Trophoblast cell (in vitro differentiated cells and primary cell): ENCODE results near the gene TBC1D16. TPM values are rescaled to one million over a fixed set of nuclear protein-coding genes. Genes with fewer than 3 reads are reported as not detected.

Experiments
- DNase-seq, 2 donors: peaks; one replicate each; pipeline ENCODE4 v3.0.0-alpha.2; 2016
- H2AFZ ChIP-seq: 2 replicates; pipeline ENCODE4 v1.6.1; 2013; ENCODE audit warnings: low read length, moderate library complexity, mild to moderate bottlenecking; ENCODE audit not compliant: insufficient read depth, poor library complexity
- H2AK5ac ChIP-seq: 2 replicates; pipeline ENCODE4 v1.6.1; 2013; ENCODE audit warnings: mild to moderate bottlenecking, low read length
- H2BK120ac ChIP-seq: 2 replicates; pipeline ENCODE4 v1.6.1; 2013; ENCODE audit warnings: low read length, mild to moderate bottlenecking, moderate library complexity; ENCODE audit not compliant: insufficient read depth, poor library complexity
- H2BK12ac ChIP-seq: 2 replicates; pipeline ENCODE4 v1.6.1; 2013; ENCODE audit warnings: mild to moderate bottlenecking, low read length, moderate library complexity
- H2BK5ac ChIP-seq: 2 replicates; pipeline ENCODE4 v1.6.1; 2013; ENCODE audit warnings: low read length, low read depth, moderate library complexity, mild to moderate bottlenecking; ENCODE audit not compliant: poor library complexity
- H3K14ac ChIP-seq: 2 replicates; pipeline ENCODE4 v1.6.1; 2013; ENCODE audit warnings: mild to moderate bottlenecking, low read length
- H3K18ac ChIP-seq: 2 replicates; pipeline ENCODE4 v1.6.1; 2013; ENCODE audit warnings: mild to moderate bottlenecking, low read length
- H3K23ac ChIP-seq: 2 replicates; pipeline ENCODE4 v1.6.1; 2013; ENCODE audit warnings: low read length
- H3K27ac ChIP-seq: 2 replicates; pipeline ENCODE4 v1.5.1; 2013; ENCODE audit warnings: low read depth, mild to moderate bottlenecking, inconsistent platforms, low read length, moderate library complexity
- H3K27me3 ChIP-seq: 2 replicates; pipeline ENCODE4 v1.6.1; 2013; ENCODE audit warnings: inconsistent platforms, mild to moderate bottlenecking, low read length, moderate library complexity; ENCODE audit not compliant: insufficient read depth
- H3K36me3 ChIP-seq, 2 experiments: 1 replicate in 1 of 2; 2 replicates in 1 of 2; pipeline ENCODE4 v1.6.1; 2013; ENCODE audit warnings: low read length in 2 of 2, mild to moderate bottlenecking in 2 of 2, moderate library complexity in 1 of 2; ENCODE audit not compliant: insufficient read depth in 2 of 2, control insufficient read depth in 1 of 2
- H3K4ac ChIP-seq: 2 replicates; pipeline ENCODE4 v1.6.1; 2013; ENCODE audit warnings: low read depth, mild to moderate bottlenecking, low read length, moderate library complexity
- H3K4me1 ChIP-seq, 2 experiments: 1 replicate in 1 of 2; 2 replicates in 1 of 2; pipeline ENCODE4 v1.6.1; 2013; ENCODE audit warnings: low read length in 2 of 2, mild to moderate bottlenecking in 2 of 2, moderate library complexity in 1 of 2; ENCODE audit not compliant: insufficient read depth in 2 of 2, control insufficient read depth in 1 of 2
- H3K4me2 ChIP-seq: 2 replicates; pipeline ENCODE4 v1.6.1; 2013; ENCODE audit warnings: inconsistent platforms, mild to moderate bottlenecking, low read length, moderate library complexity
- H3K4me3 ChIP-seq: 2 replicates; pipeline ENCODE4 v1.5.1; 2013; ENCODE audit warnings: mild to moderate bottlenecking, low read depth, low read length, inconsistent platforms
- H3K79me1 ChIP-seq: one replicate; pipeline ENCODE4 v1.6.1; 2013; ENCODE audit warnings: low read length
- H3K79me2 ChIP-seq: 2 replicates; pipeline ENCODE4 v1.6.1; 2013; ENCODE audit warnings: low read length, mild to moderate bottlenecking; ENCODE audit not compliant: control insufficient read depth, insufficient read depth, poor library complexity
- H3K9ac ChIP-seq: 2 replicates; pipeline ENCODE4 v1.6.1; 2013; ENCODE audit warnings: mild to moderate bottlenecking, low read length
- H3K9me3 ChIP-seq: 2 replicates; pipeline ENCODE4 v1.6.1; 2013; ENCODE audit warnings: low read depth, mild to moderate bottlenecking, control low read depth, inconsistent platforms, low read length; ENCODE audit not compliant: insufficient read depth
- H4K12ac ChIP-seq: 2 replicates; pipeline ENCODE4 v1.6.1; 2013; ENCODE audit warnings: low read depth, mild to moderate bottlenecking, low read length, moderate library complexity
- H4K8ac ChIP-seq: 2 replicates; pipeline ENCODE4 v1.6.1; 2013; ENCODE audit warnings: low read depth, mild to moderate bottlenecking, low read length, moderate library complexity
- H4K91ac ChIP-seq: one replicate; pipeline ENCODE4 v1.6.1; 2013; ENCODE audit warnings: low read depth, mild to moderate bottlenecking, low read length, moderate library complexity
- WGBS: extraction: QIAGEN DNeasy Blood & Tissue Kit; methylation state at CpG from one replicate; pipeline ENCODE4 v1.1.7; 2013; ENCODE audit warnings: missing lambda C conversion rate; ENCODE audit not compliant: insufficient read length, insufficient coverage; ENCODE audit errors: extremely low coverage; 5-methylcytosine and 5-hydroxymethylcytosine counted together
- polyA plus RNA-seq: library from polyadenylated mRNA; stranded (reverse); fragments of 200-250 nt; gene quantifications from 2 replicates; pipeline ENCODE4 v1.2.3, GENCODE V29; 2013

TBC1D16 gene, protein sequence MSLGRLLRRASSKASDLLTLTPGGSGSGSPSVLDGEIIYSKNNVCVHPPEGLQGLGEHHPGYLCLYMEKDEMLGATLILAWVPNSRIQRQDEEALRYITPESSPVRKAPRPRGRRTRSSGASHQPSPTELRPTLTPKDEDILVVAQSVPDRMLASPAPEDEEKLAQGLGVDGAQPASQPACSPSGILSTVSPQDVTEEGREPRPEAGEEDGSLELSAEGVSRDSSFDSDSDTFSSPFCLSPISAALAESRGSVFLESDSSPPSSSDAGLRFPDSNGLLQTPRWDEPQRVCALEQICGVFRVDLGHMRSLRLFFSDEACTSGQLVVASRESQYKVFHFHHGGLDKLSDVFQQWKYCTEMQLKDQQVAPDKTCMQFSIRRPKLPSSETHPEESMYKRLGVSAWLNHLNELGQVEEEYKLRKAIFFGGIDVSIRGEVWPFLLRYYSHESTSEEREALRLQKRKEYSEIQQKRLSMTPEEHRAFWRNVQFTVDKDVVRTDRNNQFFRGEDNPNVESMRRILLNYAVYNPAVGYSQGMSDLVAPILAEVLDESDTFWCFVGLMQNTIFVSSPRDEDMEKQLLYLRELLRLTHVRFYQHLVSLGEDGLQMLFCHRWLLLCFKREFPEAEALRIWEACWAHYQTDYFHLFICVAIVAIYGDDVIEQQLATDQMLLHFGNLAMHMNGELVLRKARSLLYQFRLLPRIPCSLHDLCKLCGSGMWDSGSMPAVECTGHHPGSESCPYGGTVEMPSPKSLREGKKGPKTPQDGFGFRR
- 12.9 and 13.9 TPM in 2 replicates for polyA plus RNA-seq

- Histone ChIP-seq H2AFZ (peak within 1 kb of the TSS; percentile 92), H2BK5ac (peak within 1 kb of the TSS; percentile 39), H4K8ac (peak within 1 kb of the TSS; percentile 82), H2BK12ac (no peak within 1 kb of the TSS), H4K91ac (peak within 1 kb of the TSS; percentile 74), H3K79me1 (peaks cover 12% of the 10 kb centered on the region), H3K14ac (peak within 1 kb of the TSS; percentile 89), H3K4me2 (peak within 1 kb of the TSS; percentile 100), H3K9ac (peak within 1 kb of the TSS; percentile 95), H3K9me3 (no peaks in the 10 kb centered on the region), H3K4ac (peak within 1 kb of the TSS; percentile 88), H3K23ac (no peak within 1 kb of the TSS), H3K27ac (peak within 1 kb of the TSS; percentile 58), H3K4me1 (peaks cover 2 to 3% of the 10 kb centered on the region in 2 experiments), H4K12ac (peak within 1 kb of the TSS; percentile 84), H2BK120ac (peak within 1 kb of the TSS; percentile 89), H3K4me3 (peak within 1 kb of the TSS; percentile 92), H2AK5ac (peak within 1 kb of the TSS; percentile 53), H3K36me3 (peaks cover 4 to 5% of the 10 kb centered on the region in 2 experiments), H3K18ac (peak within 1 kb of the TSS; percentile 93), H3K27me3 (no peaks in the 10 kb centered on the region), H3K79me2 (peaks cover 4% of the 10 kb centered on the region)
- WGBS: no CpG with 5 or more reads among the region's 46 CpGs
- no peak for DNase-seq
These were observed at the start of gene TBC1D16 for GRCh38 chr17:80035687-80035936. Gene TBC1D16 (minus strand): TSS chr17:80035872. CDS start chr17:80013547, 22,325 bp downstream.

DNA sequence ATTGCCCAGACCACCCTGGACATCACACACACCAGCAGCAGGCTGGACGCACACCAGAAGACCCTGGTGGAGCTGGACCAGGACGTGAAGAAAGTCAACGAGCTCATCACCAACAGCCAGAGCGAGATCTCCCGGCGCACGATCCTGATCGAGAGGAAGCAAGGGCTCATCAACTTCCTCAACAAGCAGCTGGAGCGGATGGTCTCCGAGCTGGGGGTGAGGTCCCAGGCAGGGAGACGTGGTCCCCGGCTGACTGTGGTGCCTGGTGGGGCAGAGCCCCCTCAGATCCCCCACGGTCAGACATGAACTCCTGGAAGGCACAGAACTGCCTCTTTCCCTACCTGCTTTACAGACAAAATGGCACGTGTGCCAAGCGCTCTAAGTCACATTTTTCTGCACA is 49.1 kb upstream of the TBC1D16 start:
- Histone ChIP-seq H3K18ac (no peak overlapping the region), H4K8ac (no peak overlapping the region), H2BK12ac (no peak overlapping the region), H3K4me1 (no peaks in the 10 kb centered on the region), H3K9ac (no peak overlapping the region), H2AFZ (no peak overlapping the region), H4K91ac (no peak overlapping the region), H3K79me2 (no peaks in the 10 kb centered on the region), H3K27me3 (no peaks in the 10 kb centered on the region), H3K9me3 (no peaks in the 10 kb centered on the region), H3K79me1 (no peaks in the 10 kb centered on the region), H2AK5ac (no peak overlapping the region), H3K27ac (no peak overlapping the region), H2BK120ac (no peak overlapping the region), H2BK5ac (no peak overlapping the region), H3K4ac (no peak overlapping the region), H3K4me2 (no peak overlapping the region), H3K4me3 (no peak overlapping the region), H3K14ac (no peak overlapping the region), H4K12ac (no peak overlapping the region), H3K23ac (no peak overlapping the region), H3K36me3 (no peaks in the 10 kb centered on the region)
- WGBS: no CpG with 5 or more reads among the region's 15 CpGs
- DNase-seq: no peak

DNA sequence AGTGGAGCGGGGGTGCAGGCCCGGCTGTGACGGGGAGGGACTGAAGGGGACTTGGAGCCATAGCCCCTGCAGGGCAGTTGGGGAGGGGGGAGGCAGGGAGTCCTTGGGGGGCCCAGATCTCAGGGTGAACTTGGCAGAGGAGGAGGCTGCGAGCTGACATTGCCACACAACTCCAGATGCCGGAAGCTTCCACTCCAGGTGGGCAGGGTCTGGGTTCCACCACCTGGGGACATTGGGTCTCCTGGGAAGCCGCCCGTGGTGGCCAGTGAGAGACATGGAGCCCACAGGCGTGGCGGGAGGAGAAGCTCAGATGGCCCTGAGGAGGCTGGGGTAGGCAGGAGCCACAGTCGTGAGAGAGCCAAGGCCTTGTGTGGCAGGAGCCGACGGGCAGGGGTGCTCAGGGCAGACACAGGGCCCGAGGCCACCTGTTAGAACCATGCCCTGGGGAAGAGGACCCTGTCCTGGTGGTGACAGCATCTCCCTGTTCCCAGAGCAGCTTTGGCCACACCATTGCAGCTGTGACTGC is 47.5 kb upstream of the TBC1D16 start:
- no peak overlapping the region for H3K4ac ChIP-seq
- H2BK5ac ChIP-seq: no peak overlapping the region
- H3K27ac ChIP-seq: no peak overlapping the region
- H3K4me3 ChIP-seq: no peak overlapping the region
- no peaks in the 10 kb centered on the region for H3K79me1 ChIP-seq
- H2BK12ac ChIP-seq: no peak overlapping the region
- no peak overlapping the region for H3K23ac ChIP-seq
- H3K9ac ChIP-seq: no peak overlapping the region
- no peak overlapping the region for H3K14ac ChIP-seq
- no peak overlapping the region for H4K12ac ChIP-seq
- no CpG with 5 or more reads among the region's 13 CpGs for WGBS
- H3K4me2 ChIP-seq: no peak overlapping the region
- no peaks in the 10 kb centered on the region for H3K9me3 ChIP-seq
- no peaks in the 10 kb centered on the region for H3K27me3 ChIP-seq
- no peak overlapping the region for H2AFZ ChIP-seq
- no peaks in the 10 kb centered on the region for H3K36me3 ChIP-seq
- H2AK5ac ChIP-seq: peak overlapping the region; percentile 27
- no peak for DNase-seq
- H3K79me2 ChIP-seq: no peaks in the 10 kb centered on the region
- H3K18ac ChIP-seq: no peak overlapping the region
- H2BK120ac ChIP-seq: no peak overlapping the region
- H4K8ac ChIP-seq: peak overlapping the region; percentile 15
- H3K4me1 ChIP-seq: no peaks in the 10 kb centered on the region
- H4K91ac ChIP-seq: no peak overlapping the region

GRCh38 chr17:80082403-80083135 is 46.9 kb upstream of the TBC1D16 start:
- no peaks in the 10 kb centered on the region for H3K79me1 ChIP-seq
- no peak overlapping the region for H3K4ac ChIP-seq
- DNase-seq: peak; percentile 64 to 87
- H2BK5ac ChIP-seq: no peak overlapping the region
- no peak overlapping the region for H2BK120ac ChIP-seq
- H3K18ac ChIP-seq: no peak overlapping the region
- H3K4me3 ChIP-seq: no peak overlapping the region
- no peak overlapping the region for H3K9ac ChIP-seq
- no peaks in the 10 kb centered on the region for H3K4me1 ChIP-seq
- no peak overlapping the region for H4K12ac ChIP-seq
- no peaks in the 10 kb centered on the region for H3K27me3 ChIP-seq
- no peaks in the 10 kb centered on the region for H3K9me3 ChIP-seq
- no peaks in the 10 kb centered on the region for H3K79me2 ChIP-seq
- peak overlapping the region; percentile 14 for H2AK5ac ChIP-seq
- H2AFZ ChIP-seq: no peak overlapping the region
- H3K36me3 ChIP-seq: no peaks in the 10 kb centered on the region
- no peak overlapping the region for H4K91ac ChIP-seq
- H3K14ac ChIP-seq: no peak overlapping the region
- no peak overlapping the region for H2BK12ac ChIP-seq
- H4K8ac ChIP-seq: peak overlapping the region; percentile 15
- H3K23ac ChIP-seq: no peak overlapping the region
- no peak overlapping the region for H3K4me2 ChIP-seq
- no peak overlapping the region for H3K27ac ChIP-seq
- WGBS: no CpG with 5 or more reads among the region's 20 CpGs
